Parathyroid adenoma (tissue), 2 donors: Measurements from ENCODE around the gene GAS7.

ENCODE experiments used
- H2AFZ ChIP-seq: fragments of 300-600 bp; sonication (generic); one replicate; pipeline ENCODE4 v1.7.0; 2017; ENCODE audit warnings: antibody characterized with exemption, mild to moderate bottlenecking
- H3K27ac ChIP-seq: fragments of 300-600 bp; sonication (generic); one replicate; pipeline ENCODE4 v1.7.0; 2017
- H3K27me3 ChIP-seq: fragments of 300-600 bp; sonication (generic); one replicate; pipeline ENCODE4 v1.7.0; 2017; ENCODE audit warnings: low read length; ENCODE audit not compliant: control insufficient read depth, insufficient read depth
- H3K36me3 ChIP-seq: fragments of 300-600 bp; sonication (generic); one replicate; pipeline ENCODE4 v1.7.0; 2017; ENCODE audit warnings: low read length; ENCODE audit not compliant: control insufficient read depth, insufficient read depth
- H3K4me1 ChIP-seq: fragments of 300-600 bp; sonication (generic); one replicate; pipeline ENCODE4 v1.7.0; 2017; ENCODE audit warnings: control low read depth
- H3K4me2 ChIP-seq: fragments of 300-600 bp; sonication (generic); one replicate; pipeline ENCODE4 v1.7.0; 2017; ENCODE audit warnings: low read length
- H3K4me3 ChIP-seq: fragments of 300-600 bp; sonication (generic); one replicate; pipeline ENCODE4 v1.7.0; 2017; ENCODE audit warnings: low read depth, low read length
- H3K79me2 ChIP-seq: fragments of 300-600 bp; sonication (generic); one replicate; pipeline ENCODE4 v1.7.0; 2017; ENCODE audit warnings: control low read depth
- H3K9ac ChIP-seq: fragments of 300-600 bp; sonication (generic); one replicate; pipeline ENCODE4 v1.7.0; 2017; ENCODE audit warnings: mild to moderate bottlenecking
- H3K9me3 ChIP-seq: fragments of 300-600 bp; sonication (generic); one replicate; pipeline ENCODE4 v1.7.0; 2017; ENCODE audit warnings: low read length; ENCODE audit not compliant: control insufficient read depth
- CTCF ChIP-seq: fragments of 300-600 bp; sonication (generic); IDR thresholded peaks from one replicate; pipeline ENCODE4 v1.7.0; 2017; ENCODE audit warnings: antibody characterized with exemption, mild to moderate bottlenecking
- donor health status: primary hyperparathyroidism.

GAS7 gene

GRCh38 chr17:9986754-9987382 is 211.5 kb downstream of the GAS7 start:
- Histone ChIP-seq H3K27me3 (no peaks in the 10 kb centered on the region), H3K9ac (no peak overlapping the region), H3K4me3 (no peak overlapping the region), H3K4me2 (no peak overlapping the region), H3K4me1 (no peaks in the 10 kb centered on the region), H3K36me3 (no peaks in the 10 kb centered on the region), H3K9me3 (no peaks in the 10 kb centered on the region), H2AFZ (no peak overlapping the region), H3K79me2 (no peaks in the 10 kb centered on the region), H3K27ac (no peak overlapping the region)
- no peak for TF ChIP-seq CTCF

GRCh38 chr17:9985646-9986045 is 212.8 kb downstream of the GAS7 start:
- Histone ChIP-seq H3K4me1 (no peaks in the 10 kb centered on the region), H3K4me3 (no peak overlapping the region), H3K27ac (no peak overlapping the region)

GRCh38 chr17:9984768-9985167 is 213.6 kb downstream of the GAS7 start:
- no peaks in the 10 kb centered on the region for H3K36me3 ChIP-seq
- no peaks in the 10 kb centered on the region for H3K9me3 ChIP-seq
- no peaks in the 10 kb centered on the region for H3K4me1 ChIP-seq
- H3K4me2 ChIP-seq: no peak overlapping the region
- no peak for TF ChIP-seq CTCF
- H2AFZ ChIP-seq: no peak overlapping the region
- no peaks in the 10 kb centered on the region for H3K79me2 ChIP-seq
- no peak overlapping the region for H3K9ac ChIP-seq
- H3K27me3 ChIP-seq: no peaks in the 10 kb centered on the region
- H3K4me3 ChIP-seq: no peak overlapping the region
- no peak overlapping the region for H3K27ac ChIP-seq

More at GRCh38 chr17:9985646-9986045, 212.8 kb downstream of the GAS7 start:
- H3K9me3 ChIP-seq: no peaks in the 10 kb centered on the region
- no peaks in the 10 kb centered on the region for H3K36me3 ChIP-seq
- no peak for TF ChIP-seq CTCF
- no peaks in the 10 kb centered on the region for H3K79me2 ChIP-seq
- no peak overlapping the region for H3K9ac ChIP-seq
- H3K4me2 ChIP-seq: no peak overlapping the region
- no peaks in the 10 kb centered on the region for H3K27me3 ChIP-seq
- no peak overlapping the region for H2AFZ ChIP-seq

- Histone ChIP-seq H3K4me1 (no peaks in the 10 kb centered on the region), H3K36me3 (no peaks in the 10 kb centered on the region), H3K27ac (no peak overlapping the region), H3K9me3 (no peaks in the 10 kb centered on the region), H3K9ac (no peak overlapping the region), H3K27me3 (no peaks in the 10 kb centered on the region), H3K79me2 (no peaks in the 10 kb centered on the region), H3K4me2 (no peak overlapping the region), H3K4me3 (no peak overlapping the region), H2AFZ (no peak overlapping the region)
- peak; percentile 32 for TF ChIP-seq CTCF
These were observed 216.2 kb downstream of the GAS7 start for GRCh38 chr17:9982159-9982558.

- no peak for TF ChIP-seq CTCF
- no peaks in the 10 kb centered on the region for H3K9me3 ChIP-seq
- no peak overlapping the region for H3K27ac ChIP-seq
These were observed 217.0 kb downstream of the GAS7 start for GRCh38 chr17:9981344-9981915.

More at GRCh38 chr17:9981344-9981915, 217.0 kb downstream of the GAS7 start:
- Histone ChIP-seq H3K4me2 (no peak overlapping the region), H3K36me3 (no peaks in the 10 kb centered on the region), H3K9ac (no peak overlapping the region), H3K4me1 (no peaks in the 10 kb centered on the region), H3K4me3 (no peak overlapping the region), H3K79me2 (no peaks in the 10 kb centered on the region), H2AFZ (no peak overlapping the region), H3K27me3 (no peaks in the 10 kb centered on the region)
